IMR-90 (cell line): Measurements from ENCODE around the gene TMEM223. TPM values are rescaled to one million over a fixed set of nuclear protein-coding genes. Genes with fewer than 3 reads are reported as not detected.

ENCODE experiments used
- ATAC-seq: fragments of 200-7000 bp; cut with Tn5 transposase; 2 replicates; pipeline ENCODE4 v1.9.1; 2020; ENCODE audit warnings: low read depth, mild to moderate bottlenecking, moderate library complexity
- BruUV-seq: library from RNA; stranded (reverse); fragments of 400-500 nt; replicated peaks from 2 replicates; lab custom pipeline; 2021; lab: Mats Ljungman, UMichigan
- CTCF ChIA-PET: fragments of 300-600 bp; formaldehyde crosslinking; extraction: SDS; loops from one replicate; lab custom pipeline; 2021; ENCODE audit warnings: antibody characterized with exemption; lab: Yijun Ruan, JAX
- POLR2A ChIA-PET: fragments of 300-600 bp; sonication (Branson Sonifier 250); formaldehyde crosslinking; loops from one replicate; lab custom pipeline; 2022; ENCODE audit warnings: antibody characterized with exemption; ENCODE audit not compliant: unreplicated experiment; lab: Charles Lee
- DNase-seq: peaks from one replicate; pipeline ENCODE4 v3.0.0; 2013
- H2AFZ ChIP-seq: replicated peaks from 2 replicates; pipeline ENCODE3; 2013; ENCODE audit warnings: low read length, mild to moderate bottlenecking; ENCODE audit not compliant: poor library complexity
- H2AK5ac ChIP-seq: 2 replicates; pipeline ENCODE4 v1.6.1; 2013; ENCODE audit warnings: low read depth, low read length, inconsistent platforms
- H2AK9ac ChIP-seq: replicated peaks from 2 replicates; pipeline ENCODE3; 2013; ENCODE audit warnings: mild to moderate bottlenecking, low read depth, low read length, moderate library complexity; ENCODE audit not compliant: poor library complexity
- H2BK120ac ChIP-seq: 2 replicates; pipeline ENCODE4 v1.6.1; 2013; ENCODE audit warnings: low read depth, low read length, inconsistent platforms
- H2BK15ac ChIP-seq: 3 replicates; pipeline ENCODE4 v1.6.1; 2013; ENCODE audit warnings: low read depth, low read length, inconsistent platforms
- H2BK20ac ChIP-seq: 2 replicates; pipeline ENCODE4 v1.6.1; 2013; ENCODE audit warnings: low read depth, mild to moderate bottlenecking, inconsistent platforms, low read length, moderate library complexity
- H2BK5ac ChIP-seq: 2 replicates; pipeline ENCODE4 v1.6.1; 2013; ENCODE audit warnings: mild to moderate bottlenecking, low read depth, low read length, inconsistent platforms; ENCODE audit not compliant: poor library complexity, severe bottlenecking
- H3K14ac ChIP-seq: replicated peaks from 2 replicates; pipeline ENCODE4 v1.6.1; 2013; ENCODE audit warnings: low read depth, low read length, inconsistent platforms
- H3K18ac ChIP-seq: 2 replicates; pipeline ENCODE4 v1.6.1; 2013; ENCODE audit warnings: low read depth, low read length, control low read depth
- H3K23ac ChIP-seq: 2 replicates; pipeline ENCODE4 v1.6.1; 2013; ENCODE audit warnings: low read depth, low read length, inconsistent platforms
- H3K27ac ChIP-seq: 2 replicates; pipeline ENCODE4 v1.5.1; 2013; ENCODE audit warnings: mild to moderate bottlenecking, control low read depth, low read length; ENCODE audit not compliant: insufficient read depth
- H3K27me3 ChIP-seq: 2 replicates; pipeline ENCODE4 v1.6.1; 2013; ENCODE audit warnings: low read length; ENCODE audit not compliant: control insufficient read depth, insufficient read depth
- H3K36me3 ChIP-seq: 2 replicates; pipeline ENCODE4 v1.6.1; 2013; ENCODE audit warnings: low read length, mixed read lengths; ENCODE audit not compliant: control insufficient read depth, insufficient read depth
- H3K4ac ChIP-seq: 2 replicates; pipeline ENCODE4 v1.6.1; 2013; ENCODE audit warnings: low read depth, low read length, inconsistent platforms
- H3K4me1 ChIP-seq: 2 replicates; pipeline ENCODE4 v1.6.1; 2013; ENCODE audit warnings: low read length, mixed read lengths; ENCODE audit not compliant: control insufficient read depth, insufficient read depth
- H3K4me2 ChIP-seq: 2 replicates; pipeline ENCODE4 v1.6.1; 2013; ENCODE audit warnings: low read depth, mild to moderate bottlenecking, control low read depth, low read length, moderate library complexity
- H3K4me3 ChIP-seq: 2 replicates; pipeline ENCODE4 v1.5.1; 2013; ENCODE audit warnings: low read depth, mild to moderate bottlenecking, control low read depth, low read length, moderate library complexity; ENCODE audit not compliant: insufficient read depth
- H3K56ac ChIP-seq: 2 replicates; pipeline ENCODE4 v1.6.1; 2013; ENCODE audit warnings: low read length, inconsistent platforms; ENCODE audit not compliant: insufficient read depth; ENCODE audit errors: extremely low read depth
- H3K79me1 ChIP-seq, 2 experiments: 2 replicates each; pipeline ENCODE4 v1.6.1; 2013; ENCODE audit warnings: low read length in 2 of 2, inconsistent platforms in 1 of 2, low read depth in 1 of 2
- H3K9ac ChIP-seq: 2 replicates; pipeline ENCODE4 v1.6.1; 2013; ENCODE audit warnings: low read depth, low read length, control low read depth
- H3K9me1 ChIP-seq: 2 replicates; pipeline ENCODE4 v1.6.1; 2013; ENCODE audit warnings: low read length, inconsistent platforms; ENCODE audit not compliant: insufficient read depth
- H3K9me3 ChIP-seq: 2 replicates; pipeline ENCODE4 v1.6.1; 2013; ENCODE audit warnings: low read length; ENCODE audit not compliant: control insufficient read depth, insufficient read depth
- H4K20me1 ChIP-seq: 2 replicates; pipeline ENCODE4 v1.6.1; 2013; ENCODE audit warnings: low read length, inconsistent platforms; ENCODE audit not compliant: insufficient read depth
- H4K5ac ChIP-seq: 2 replicates; pipeline ENCODE4 v1.6.1; 2013; ENCODE audit warnings: mild to moderate bottlenecking, low read depth, low read length, control low read depth
- H4K8ac ChIP-seq, 2 experiments: 2 replicates each; pipeline ENCODE4 v1.6.1; 2013; ENCODE audit warnings: low read depth in 2 of 2, low read length in 2 of 2, control low read depth in 1 of 2, inconsistent platforms in 1 of 2
- H4K91ac ChIP-seq: 2 replicates; pipeline ENCODE4 v1.6.1; 2013; ENCODE audit warnings: low read depth, low read length, inconsistent platforms; ENCODE audit not compliant: insufficient read depth
- BHLHE40 ChIP-seq: fragments of 150-350 bp; IDR thresholded peaks from 2 replicates; pipeline ENCODE4 v1.6.1; 2016; ENCODE audit warnings: mild to moderate bottlenecking, low read depth, low read length
- CEBPB ChIP-seq: IDR thresholded peaks from 2 replicates; pipeline ENCODE4 v1.6.1; 2012; ENCODE audit warnings: low read depth, low read length, improper control_type of control experiment
- CHD1 ChIP-seq: IDR thresholded peaks from 2 replicates; pipeline ENCODE4 v1.6.1; 2012; ENCODE audit warnings: low read depth, low read length, improper control_type of control experiment
- CTCF ChIP-seq: conservative IDR thresholded peaks from 2 replicates; pipeline ENCODE4 v1.5.1; 2012; ENCODE audit warnings: mild to moderate bottlenecking, low read depth, low read length, improper control_type of control experiment
- ELK1 ChIP-seq: fragments of 150-350 bp; IDR thresholded peaks from 2 replicates; pipeline ENCODE4 v1.6.1; 2016; ENCODE audit warnings: low read depth, mild to moderate bottlenecking, low read length, moderate library complexity, borderline replicate concordance
- FOS ChIP-seq: fragments of 150-350 bp; IDR thresholded peaks from 2 replicates; pipeline ENCODE4 v1.6.1; 2016; ENCODE audit warnings: low read depth, low read length
- MAFK ChIP-seq: IDR thresholded peaks from 2 replicates; pipeline ENCODE4 v1.6.1; 2012; ENCODE audit warnings: low read depth, low read length, improper control_type of control experiment
- MAZ ChIP-seq: IDR thresholded peaks from 2 replicates; pipeline ENCODE4 v1.6.1; 2012; ENCODE audit warnings: low read depth, mild to moderate bottlenecking, low read length, improper control_type of control experiment, moderate library complexity, borderline replicate concordance
- MXI1 ChIP-seq: IDR thresholded peaks from 2 replicates; pipeline ENCODE4 v1.6.1; 2012; ENCODE audit warnings: low read depth, mild to moderate bottlenecking, low read length, moderate library complexity, borderline replicate concordance
- NFE2L2 ChIP-seq: fragments of 150-350 bp; IDR thresholded peaks from 2 replicates; pipeline ENCODE4 v1.6.1; 2016; ENCODE audit warnings: low read depth, mild to moderate bottlenecking, low read length
- POLR2A ChIP-seq: IDR thresholded peaks from 2 replicates; pipeline ENCODE4 v1.6.1; 2012; ENCODE audit warnings: mild to moderate bottlenecking, low read depth, low read length
- RAD21 ChIP-seq: IDR thresholded peaks from 2 replicates; pipeline ENCODE4 v1.6.1; 2012; ENCODE audit warnings: low read length, improper control_type of control experiment
- RCOR1 ChIP-seq: IDR thresholded peaks from 2 replicates; pipeline ENCODE4 v1.6.1; 2012; ENCODE audit warnings: mild to moderate bottlenecking, low read length, improper control_type of control experiment; ENCODE audit not compliant: insufficient replicate concordance
- RFX5 ChIP-seq: IDR thresholded peaks from 2 replicates; pipeline ENCODE4 v1.8.0; 2012; ENCODE audit warnings: low read depth, mild to moderate bottlenecking, low read length, moderate library complexity
- SMC3 ChIP-seq: fragments of 150-350 bp; IDR thresholded peaks from 2 replicates; pipeline ENCODE4 v1.6.1; 2016; ENCODE audit warnings: low read depth, mild to moderate bottlenecking, antibody characterized with exemption, low read length, moderate library complexity
- USF2 ChIP-seq: fragments of 150-350 bp; IDR thresholded peaks from 2 replicates; pipeline ENCODE4 v1.6.1; 2017; ENCODE audit warnings: mild to moderate bottlenecking, antibody characterized with exemption, low read length, low read depth
- WGBS, 2 experiments: methylation state at CpG; one replicate each; pipeline versions ENCODE4 v1.1.5 to v1.1.7; 2013; ENCODE audit warnings: missing lambda C conversion rate in 2 of 2; ENCODE audit not compliant: insufficient read length in 1 of 2; ENCODE audit errors: extremely low coverage in 2 of 2; 5-methylcytosine and 5-hydroxymethylcytosine counted together
- dilution Hi-C: fragments of 300-500 bp; cut with HindIII; formaldehyde crosslinking; loops from one replicate; pipeline ENCODE4 v1.14.3; 2018; ENCODE audit warnings: low sequenced_read_pairs; ENCODE audit not compliant: unreplicated experiment
- in situ Hi-C: fragments of 300-500 bp; cut with MboI; formaldehyde crosslinking; loops from 3 replicates; pipeline ENCODE4 v1.14.3; 2019; ENCODE audit warnings: low sequenced_read_pairs, inconsistent platforms, mixed read lengths
- intact Hi-C: fragments of 100-400 bp; cut with micrococcal nuclease; formaldehyde crosslinking; loops from 2 replicates; pipeline ENCODE4 v1.10.0; 2022
- polyA plus RNA-seq, 3 experiments: library from polyadenylated mRNA; depleted of rRNA; stranded (reverse); fragments of >200 nt; gene quantifications; 2 replicates each; pipeline ENCODE4 v1.2.3, GENCODE V29; 2012; ENCODE audit warnings: low replicate concordance in 1 of 3
- total RNA-seq: library from RNA; depleted of rRNA; stranded (reverse); fragments of >200 nt; gene quantifications from 2 replicates; pipeline ENCODE4 v1.2.3, GENCODE V29; 2012

The TMEM223 gene
- total and polyA plus RNA-seq, 2 of the 4 experiments (the other 2 are of a cell fraction): 9.7 to 15.7 TPM

- Histone ChIP-seq H3K4ac (no peak overlapping the region), H3K27ac (no peak overlapping the region), H2AK9ac (no peak overlapping the region), H3K4me2 (no peak overlapping the region), H2AK5ac (no peak overlapping the region), H3K23ac (no peak overlapping the region), H2AFZ (no peak overlapping the region), H4K20me1 (no peaks in the 10 kb centered on the region), H3K36me3 (peaks cover 12% of the 10 kb centered on the region), H3K9me1 (peaks cover 3% of the 10 kb centered on the region; the same call in 1 of the 2 replicates), H4K91ac (no peak overlapping the region), H3K56ac (no peak overlapping the region), H2BK15ac (no peak overlapping the region), H3K79me1 (peaks cover 9 to 30% of the 10 kb centered on the region in 2 experiments; a peak in 3 of 4 replicates), H3K9me3 (no peaks in the 10 kb centered on the region), H2BK20ac (no peak overlapping the region), H3K9ac (no peak overlapping the region), H3K4me3 (no peak overlapping the region), H3K14ac (no peak overlapping the region), H4K8ac (no peak overlapping the region), H2BK120ac (no peak overlapping the region), H3K4me1 (no peaks in the 10 kb centered on the region), H3K18ac (no peak overlapping the region), H3K27me3 (no peaks in the 10 kb centered on the region), H2BK5ac (no peak overlapping the region), H4K5ac (no peak overlapping the region)
- dilution Hi-C loops: no loop called here
- ChIA-PET CTCF (interaction anchor here (0.5 kb wide), 1 partner anchor 64 kb away, joined by 3 read pairs; no protein-coding TSS in a partner anchor), POLR2A (no interaction called here)
- no peak for DNase-seq
- 100% methylated on average over 1 of the region's 10 CpGs; no CpG with 5 or more reads in 1 of the 2 experiments for WGBS, 2 experiments
- intact Hi-C loops: no loop called here
- TF ChIP-seq MXI1: no peak
- no peak for TF ChIP-seq MAZ
- TF ChIP-seq USF2: no peak
- TF ChIP-seq BHLHE40: no peak
- no peak for TF ChIP-seq RFX5
- TF ChIP-seq SMC3: no peak
- TF ChIP-seq FOS: no peak
- no peak for TF ChIP-seq CHD1
- no peak for TF ChIP-seq CEBPB
- TF ChIP-seq CTCF: no peak
- TF ChIP-seq POLR2A: no peak
- no peak for TF ChIP-seq NFE2L2
- no peak for TF ChIP-seq RCOR1
- TF ChIP-seq ELK1: no peak
- no peak for TF ChIP-seq MAFK
- TF ChIP-seq RAD21: no peak
- in situ Hi-C loops: no loop called here
- BruUV-seq: no TSS peak
- ATAC-seq: no peak
Measured at GRCh38 chr11:62755086-62755615, 36.7 kb downstream of the TMEM223 start.
